Measurements from ENCODE around the gene SH3RF3.

Gene SH3RF3

DNA sequence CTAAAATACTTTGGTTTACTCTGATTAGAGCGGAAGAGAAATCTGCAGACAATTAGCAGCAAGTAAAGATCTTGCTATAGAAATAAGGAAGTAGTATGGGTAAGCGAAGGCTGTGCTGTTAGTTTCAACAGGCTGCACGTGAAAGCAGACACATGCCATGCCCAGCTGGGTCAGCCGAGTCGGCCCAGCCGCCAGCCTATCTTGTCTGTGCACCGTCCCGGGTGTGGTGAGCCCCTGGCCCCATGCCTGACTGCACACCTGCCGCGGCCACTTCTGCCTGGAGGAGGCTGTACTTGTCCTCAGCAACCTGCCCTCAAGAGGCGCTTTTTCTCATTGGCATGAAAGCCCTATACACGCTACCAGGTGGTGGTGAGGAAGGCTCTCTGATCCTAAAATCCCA, 299.3 kb downstream of the SH3RF3 start:
- no peak for DNase-seq

DNA sequence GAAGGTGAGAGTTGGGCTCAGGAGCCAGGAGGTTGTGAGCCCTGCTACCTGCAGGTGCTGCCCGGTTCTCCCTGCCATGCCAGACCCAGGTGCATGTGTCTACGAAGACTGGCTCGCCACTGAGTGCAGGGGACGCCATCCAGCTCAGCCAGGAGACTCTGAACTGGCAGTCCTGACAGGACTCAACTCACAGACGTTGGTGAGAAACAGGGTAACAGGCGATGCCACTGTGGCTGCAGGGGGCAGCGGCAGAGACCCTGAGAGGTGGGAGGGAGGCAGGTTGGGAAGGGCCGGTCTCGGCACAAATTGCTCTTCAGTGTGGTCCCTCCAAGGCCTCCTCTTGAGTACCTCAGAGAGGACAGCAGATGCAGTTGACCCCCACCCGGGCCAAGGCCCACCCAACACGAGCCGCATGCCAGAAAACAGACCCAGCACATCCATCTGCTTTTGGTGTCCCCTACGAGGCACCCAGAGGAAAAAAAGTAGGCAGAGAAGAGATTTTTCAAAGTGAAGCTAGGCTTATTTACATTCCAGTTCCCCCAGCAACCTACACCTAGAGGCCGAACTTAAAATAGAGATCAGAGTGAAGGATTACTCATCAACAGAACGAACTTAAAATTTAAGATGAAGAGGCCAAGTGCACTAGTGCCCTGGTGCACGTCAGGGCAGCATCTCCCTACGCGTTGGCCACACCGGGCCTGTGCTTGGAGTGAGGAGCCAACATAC, 300.0 kb downstream of the SH3RF3 start:
- DNase-seq: no peak

DNA sequence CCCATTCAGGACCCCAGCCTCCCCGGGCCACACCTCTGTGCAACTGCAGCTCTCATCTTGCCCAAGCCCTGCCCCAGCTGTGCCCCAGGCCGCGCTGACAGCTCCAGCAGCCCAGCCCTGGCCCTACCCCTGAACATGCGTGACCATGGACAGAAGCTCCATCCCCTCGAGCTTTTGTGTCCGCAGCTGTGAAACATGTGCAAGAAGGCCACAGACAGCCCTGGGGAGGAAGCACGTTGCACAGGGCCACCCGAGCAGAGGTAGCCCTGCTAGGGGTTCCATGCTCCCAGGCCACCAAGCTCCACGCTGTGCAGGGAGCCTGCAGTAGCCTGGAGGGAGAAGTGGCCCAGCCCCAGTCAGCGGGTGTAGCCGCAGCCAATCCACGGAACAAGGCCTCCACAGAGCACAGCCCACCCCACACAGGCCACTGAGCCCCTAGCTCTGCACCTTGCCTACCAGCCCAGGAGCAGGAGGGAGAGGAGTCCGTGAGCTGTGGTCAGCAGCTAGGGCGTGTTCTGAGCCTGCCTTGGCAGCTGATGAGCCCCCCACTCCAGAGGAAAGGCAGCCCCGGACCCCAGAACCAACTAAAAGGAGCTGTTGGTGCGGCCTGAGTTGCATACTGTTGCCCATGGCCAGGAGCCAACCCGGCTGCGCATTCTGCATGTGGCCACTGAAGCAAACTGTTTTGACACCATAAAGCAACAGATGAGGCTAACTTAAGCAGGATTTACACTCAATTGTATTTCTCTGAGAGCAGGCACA, 300.7 kb downstream of the SH3RF3 start:
- DNase-seq: no peak

DNA sequence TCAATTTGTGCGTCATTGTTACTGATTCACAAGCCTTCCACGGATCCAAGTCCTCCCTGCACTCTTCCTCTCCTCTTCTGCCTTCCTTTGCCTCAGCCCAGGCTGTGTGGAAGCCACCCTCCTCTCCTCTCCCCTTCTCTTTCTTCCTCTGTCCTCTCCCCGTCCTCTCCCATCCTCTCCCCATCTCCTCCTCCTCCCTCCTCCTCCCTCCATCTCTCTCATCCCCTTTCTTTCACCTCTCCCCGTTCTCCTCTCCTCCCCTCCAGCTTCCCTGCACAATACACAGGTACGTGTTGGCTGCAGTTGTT, 301.3 kb downstream of the SH3RF3 start:
- DNase-seq: no peak

DNA sequence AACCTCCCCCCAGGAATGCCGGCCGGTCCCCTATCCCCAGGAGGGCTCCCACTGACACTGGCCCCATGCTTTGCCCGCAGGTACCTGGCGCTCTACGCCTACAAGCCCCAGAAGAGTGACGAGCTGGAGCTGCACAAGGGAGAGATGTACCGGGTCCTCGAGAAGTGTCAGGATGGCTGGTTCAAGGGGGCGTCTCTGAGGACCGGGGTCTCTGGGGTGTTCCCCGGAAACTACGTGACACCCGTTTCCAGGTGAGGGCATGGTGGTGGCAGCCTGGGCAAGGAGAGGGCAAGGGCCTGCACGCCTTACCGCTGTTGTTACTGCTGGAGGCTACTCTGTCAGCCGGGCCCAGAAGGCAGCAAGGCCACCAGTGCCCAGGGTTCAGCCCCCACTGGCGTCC, 303.4 kb downstream of the SH3RF3 start:
- DNase-seq: no peak

DNA sequence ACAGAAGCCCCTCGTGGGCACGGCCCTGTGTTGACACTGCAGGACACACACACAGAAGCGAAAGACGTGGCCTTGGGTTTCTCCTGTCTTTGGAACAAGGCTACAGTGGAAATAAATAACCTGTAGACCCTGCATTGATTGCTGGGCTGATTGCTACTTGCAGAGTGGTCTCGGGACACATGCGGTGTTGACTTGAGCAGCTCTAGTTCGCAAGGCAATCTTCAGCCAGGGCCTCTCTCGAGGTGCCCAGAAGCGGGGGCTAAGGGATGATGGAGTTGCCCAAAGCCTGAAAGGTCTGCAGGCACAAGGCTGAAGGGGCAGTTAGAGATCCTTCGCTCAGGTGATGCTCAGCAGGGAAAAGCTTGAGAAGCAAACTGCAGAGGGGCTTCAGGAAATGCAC, 304.5 kb downstream of the SH3RF3 start:
- no peak for DNase-seq

- no peak for DNase-seq
Measured at GRCh38 chr2:109433926-109434325, 304.9 kb downstream of the SH3RF3 start.

GRCh38 chr2:109434351-109434750, 305.3 kb downstream of the SH3RF3 start:
- no peak for DNase-seq

- DNase-seq: no peak
Measured at GRCh38 chr2:109435066-109435690, 306.2 kb downstream of the SH3RF3 start.

DNA sequence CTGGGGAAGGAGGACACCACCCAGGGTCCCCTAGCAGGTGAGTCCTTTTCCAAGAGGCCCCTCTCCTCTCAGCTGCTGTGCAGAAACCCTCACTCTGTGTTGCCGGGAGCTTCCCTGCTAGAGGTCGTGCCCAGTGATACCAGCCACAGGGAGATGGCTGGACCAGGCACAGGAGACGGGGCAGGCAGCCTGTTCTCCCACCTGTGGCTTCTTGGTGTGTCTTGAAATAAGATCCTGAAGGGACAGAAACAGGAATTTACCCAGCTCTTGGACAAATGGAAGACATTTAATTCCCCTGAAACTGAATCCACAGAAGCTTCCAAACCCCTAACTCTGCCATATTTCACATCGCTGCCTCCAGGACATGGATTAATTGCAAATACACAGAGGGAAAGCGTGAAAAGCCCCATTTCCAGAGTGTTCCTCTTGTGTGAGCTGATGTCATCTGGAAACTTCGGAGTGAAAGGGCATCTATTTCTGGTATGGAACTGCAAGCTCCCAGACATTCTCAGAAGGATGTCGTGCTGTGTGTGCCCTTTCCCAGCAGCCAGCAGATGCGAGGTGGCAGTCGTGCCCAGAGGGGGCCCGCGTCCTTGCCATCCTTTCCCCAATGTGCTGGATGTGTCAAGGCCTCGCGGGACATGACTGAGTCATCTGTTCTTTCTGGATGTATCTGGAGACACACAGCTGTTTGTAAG, 307.0 kb downstream of the SH3RF3 start:
- DNase-seq: no peak

- DNase-seq: no peak
Measured at GRCh38 chr2:109436610-109437225, 307.7 kb downstream of the SH3RF3 start.

DNA sequence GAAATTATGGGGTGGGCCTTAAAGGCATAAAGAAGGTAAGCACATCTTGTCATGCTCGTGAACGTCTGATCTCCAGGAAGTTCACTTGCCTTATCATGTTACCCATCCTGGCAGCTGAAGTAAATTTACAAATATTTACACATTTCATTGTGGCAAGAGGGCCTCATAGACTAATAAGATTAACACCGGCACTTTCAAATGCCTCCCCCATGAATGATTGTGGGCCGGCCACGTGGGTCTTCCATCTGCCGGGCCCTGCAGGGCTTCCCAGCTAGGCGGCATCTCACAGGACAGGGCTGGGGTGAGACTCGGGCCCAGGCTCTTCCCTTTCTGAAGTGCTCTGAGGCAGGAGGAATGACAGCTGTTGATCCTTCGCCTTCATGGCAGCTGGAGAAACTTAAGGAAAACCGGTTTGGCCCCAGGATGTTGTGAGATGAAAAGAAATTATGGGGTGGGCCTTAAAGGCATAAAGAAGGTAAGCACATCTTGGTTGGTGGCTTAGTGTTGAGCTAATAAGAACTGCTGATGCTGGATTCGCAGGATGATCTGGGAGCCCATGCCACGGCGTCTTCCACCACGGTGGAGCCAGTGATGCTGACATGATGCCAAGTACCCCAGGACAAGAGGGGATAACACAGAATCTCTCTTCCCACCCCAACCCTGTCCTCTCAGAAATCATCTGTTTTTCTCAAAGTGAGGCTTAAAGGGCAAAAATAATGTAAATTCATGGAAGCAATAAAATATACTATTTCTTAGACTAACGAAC, 308.5 kb downstream of the SH3RF3 start:
- DNase-seq: no peak

DNA sequence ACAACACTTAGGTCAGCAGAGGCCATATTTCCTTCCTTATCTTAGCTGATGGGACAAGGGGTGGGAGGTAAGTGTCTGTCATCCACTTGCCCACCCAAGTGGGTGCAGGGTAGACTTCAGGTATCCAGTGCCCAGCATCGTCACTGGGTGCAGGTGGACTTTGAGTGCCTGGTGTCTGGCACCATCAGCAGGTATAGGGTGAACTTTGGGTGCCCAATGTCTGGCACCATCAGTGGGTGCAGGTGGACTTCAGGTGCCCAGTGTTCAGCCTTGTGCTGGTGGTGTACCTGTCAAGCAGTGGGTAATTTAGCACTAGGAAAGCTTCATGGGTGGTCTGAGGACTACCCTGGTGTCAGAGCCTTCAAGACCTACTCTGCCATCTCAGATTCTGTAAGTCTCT, 309.1 kb downstream of the SH3RF3 start:
- no peak for DNase-seq

DNA sequence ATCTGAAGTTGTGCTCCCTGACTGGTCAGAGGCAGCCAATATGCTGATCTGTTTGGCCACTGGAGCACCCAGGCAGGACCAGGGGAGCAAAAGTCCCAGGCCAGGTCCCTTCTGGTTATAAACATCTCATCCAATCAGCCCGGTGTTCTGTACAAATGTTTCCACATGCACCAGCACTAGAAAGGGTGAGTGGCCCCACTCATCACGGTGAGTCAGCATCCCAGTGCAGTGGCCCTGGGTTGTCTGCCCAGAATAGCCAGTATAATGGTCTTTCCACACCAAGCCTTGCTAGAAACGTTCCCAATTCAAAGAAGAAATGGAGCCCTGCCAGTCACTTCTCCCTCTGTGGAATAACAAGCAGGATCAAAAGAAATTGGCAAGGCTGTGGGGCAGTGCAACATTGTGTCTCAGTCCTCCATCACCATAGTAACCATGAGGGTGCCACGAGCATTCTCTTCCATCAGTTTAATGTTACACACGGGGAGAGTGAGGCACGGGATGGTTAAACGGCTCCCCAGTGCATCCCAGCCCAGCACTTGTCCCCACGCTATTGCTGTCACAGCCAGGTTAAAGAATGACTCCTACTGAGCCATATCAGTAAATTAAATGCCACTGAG, 309.9 kb downstream of the SH3RF3 start:
- no peak for DNase-seq

DNA sequence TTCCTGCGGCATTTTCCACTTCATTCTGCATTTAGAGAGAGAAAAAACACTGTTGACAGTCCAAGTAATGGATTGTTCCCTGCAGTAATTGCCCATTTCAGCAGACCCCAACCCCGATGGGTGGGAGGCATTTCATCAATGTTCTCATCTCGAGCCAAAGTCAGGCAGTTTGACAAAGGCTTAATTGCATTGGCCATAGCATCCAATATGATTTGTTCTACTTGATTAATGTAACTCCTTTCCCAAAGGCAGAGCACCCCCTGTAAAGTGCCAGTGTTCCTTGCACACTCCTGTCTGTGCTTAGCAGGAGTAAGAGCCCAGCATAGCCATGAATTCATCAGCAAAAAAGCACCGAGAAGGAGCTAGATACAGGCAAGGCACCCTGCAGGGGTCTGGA, 310.4 kb downstream of the SH3RF3 start:
- no peak for DNase-seq

GRCh38 chr2:109439986-109440385, 311.0 kb downstream of the SH3RF3 start:
- no peak for DNase-seq

GRCh38 chr2:109440499-109441156, 311.6 kb downstream of the SH3RF3 start:
- no peak for DNase-seq

- DNase-seq: no peak
Measured at GRCh38 chr2:109442715-109443319, 313.8 kb downstream of the SH3RF3 start.

DNA sequence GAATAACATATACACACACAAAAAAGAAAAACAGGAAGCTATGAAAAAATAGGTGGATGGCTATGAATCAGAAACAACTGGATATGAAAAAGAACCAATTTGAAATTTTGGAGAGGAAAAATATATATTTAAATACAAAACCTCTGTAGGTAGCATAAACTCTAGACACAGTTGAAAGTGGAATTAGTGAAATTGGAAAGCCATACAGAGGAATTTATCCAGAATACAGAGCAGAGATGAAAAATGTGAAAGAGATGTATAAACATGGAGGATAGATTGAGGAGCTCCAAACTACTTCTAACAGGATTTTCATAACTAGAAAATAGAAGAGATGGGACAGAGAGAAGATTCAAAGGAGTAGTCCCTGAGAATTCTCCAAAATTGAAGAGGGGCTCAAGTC, 315.9 kb downstream of the SH3RF3 start:
- no peak for DNase-seq

- no peak for DNase-seq
Measured at GRCh38 chr2:109446278-109447131, 317.5 kb downstream of the SH3RF3 start.

Data from NK-92 treated with Interleukin-12 subunit alpha and Interleukin-12 subunit beta, amount 100 ng/mL, for 24 hours (cell line).